ENCODE results near the gene CCBE1.

- TF ChIP-seq POLR2A (IDR thresholded peaks at IDR 0.05; ENCODE audit: low read length) (no peak), GATA1 (IDR thresholded peaks at IDR 0.05; ENCODE audit: low read depth, low read length) (no peak)
Measured at GRCh38 chr18:59658941-59659340, 38.3 kb downstream of the CCBE1 start.

Data from erythroblast (primary cell).